Left cardiac atrium (tissue), 4 donors: Measurements from ENCODE around the gene DRAM1. TPM values are rescaled to one million over a fixed set of nuclear protein-coding genes. Genes with fewer than 3 reads are reported as not detected.

Experiments
- ATAC-seq, 2 donors: fragments of 200-7000 bp; cut with Tn5 transposase; one replicate each; pipeline ENCODE4 v1.9.1; 2020; ENCODE audit warnings: mild to moderate bottlenecking in 2 of 2, moderate library complexity in 2 of 2
- DNase-seq: peaks from one replicate; pipeline ENCODE4 v3.0.0-alpha.2; 2020
- intact Hi-C, 2 donors: fragments of 100-400 bp; cut with DNase I; formaldehyde crosslinking; loops; one replicate each; pipeline versions ENCODE4 v1.14.1 to v1.15.1; 2022 to 2023
- long read RNA-seq: library from polyadenylated mRNA; unstranded; transcript quantifications from one replicate; pipeline ENCODE4 v2.0.0, GENCODE V29; 2021
- total RNA-seq, 2 donors: library from RNA; stranded (reverse); fragmentation: NEBNext Ultra II Directional; extraction: Animal tissue kit (Norgen Biotek cat#: 25700); gene quantifications; one replicate each; pipeline ENCODE4 v1.2.1, GENCODE V29; 2021
- donor health status: DM: no; HTN: yes; CAD: no.
- donor health status: DM: no; HTN: yes; CAD: no; lungs with severe emphysema.
- donor health status: DM: yes; HTN: yes; CAD: no.
- donor health status: Dilated cardiomyopathy.

DRAM1 gene
- 10 to 100 TPM in 1 of 2 donors, 1 to 10 TPM in 1; 9.4 to 14.2 TPM for total RNA-seq
- long read RNA-seq, transcript DRAM1-201 (7 exons, 3,519 nt): major isoform, 7 of 13 reads
- long read RNA-seq, partial matches to known transcripts: 0 of 13 reads
- long read RNA-seq, other reads (novel, unspliced or antisense): 6 of 13 reads

GRCh38 chr12:101876861-101877805 is at the start of gene DRAM1:
Gene DRAM1, plus strand, starts transcription at chr12:101877580. Its CDS starts 210 bp downstream, at chr12:101877790.
- ATAC-seq (peak; percentile 93 to 98), DNase-seq (peak; percentile 94)
- intact Hi-C loops: no loop called here

- no peak for ATAC-seq
- no peak for DNase-seq
- intact Hi-C loops: no loop called here
These were observed 48.8 kb upstream of the DRAM1 start for GRCh38 chr12:101828463-101829196.

- DNase-seq (no peak), ATAC-seq (peak in 1 of 2 donors; percentile 3)
- intact Hi-C loops: loop anchor here (2.0 to 5.0 kb wide), 3 partner anchors 57 to 418 kb away; no protein-coding TSS in a partner anchor
These were observed 47.6 kb upstream of the DRAM1 start for GRCh38 chr12:101829639-101830366.

GRCh38 chr12:101830367-101831325 is 46.7 kb upstream of the DRAM1 start, which contains the start of gene GNPTAB:
Gene GNPTAB, minus strand, starts transcription at chr12:101830959. Its CDS starts 284 bp downstream, at chr12:101830675.
- intact Hi-C loops: loop anchor here (2.0 to 5.0 kb wide), 3 partner anchors 58 to 418 kb away; no protein-coding TSS in a partner anchor
- peak; percentile 97 for ATAC-seq
- peak; percentile 95 for DNase-seq

- ATAC-seq: no peak
- no peak for DNase-seq
- intact Hi-C loops: loop anchor here (5.0 kb wide), 2 partner anchors 60 to 420 kb away; no protein-coding TSS in a partner anchor
These were observed 45.4 kb upstream of the DRAM1 start for GRCh38 chr12:101832030-101832429.

- intact Hi-C loops: no loop called here
- DNase-seq (no peak), ATAC-seq (no peak)
These were observed 38.6 kb upstream of the DRAM1 start for GRCh38 chr12:101838628-101839323.

GRCh38 chr12:101839324-101840283 is 37.8 kb upstream of the DRAM1 start:
- ATAC-seq: peak; percentile 59 to 73
- peak; percentile 55 for DNase-seq
- intact Hi-C loops: loop anchor here in 1 of 2 donors (2.0 kb wide), 1 partner anchor 67 kb away; no protein-coding TSS in a partner anchor

- ATAC-seq (no peak), DNase-seq (no peak)
- intact Hi-C loops: loop anchor here in 1 of 2 donors (2.0 kb wide), 1 partner anchor 68 kb away; no protein-coding TSS in a partner anchor
These were observed 36.3 kb upstream of the DRAM1 start for GRCh38 chr12:101841069-101841468.

GRCh38 chr12:101845137-101845711 is 32.2 kb upstream of the DRAM1 start:
- ATAC-seq (no peak), DNase-seq (no peak)
- intact Hi-C loops: no loop called here

GRCh38 chr12:101847325-101847724 is 30.1 kb upstream of the DRAM1 start:
- intact Hi-C loops: no loop called here
- ATAC-seq (no peak), DNase-seq (no peak)

GRCh38 chr12:101850199-101850598 is 27.2 kb upstream of the DRAM1 start:
- DNase-seq (no peak), ATAC-seq (no peak)
- intact Hi-C loops: no loop called here

- intact Hi-C loops: no loop called here
These were observed 24.4 kb upstream of the DRAM1 start for GRCh38 chr12:101852998-101853397.

GRCh38 chr12:101854747-101855146 is 22.6 kb upstream of the DRAM1 start:
- no peak for DNase-seq
- intact Hi-C loops: no loop called here
- ATAC-seq: no peak

More at GRCh38 chr12:101852998-101853397, 24.4 kb upstream of the DRAM1 start:
- DNase-seq (no peak), ATAC-seq (no peak)

GRCh38 chr12:101855364-101855884 is 22.0 kb upstream of the DRAM1 start:
- ATAC-seq: no peak
- intact Hi-C loops: no loop called here
- DNase-seq: no peak

GRCh38 chr12:101855976-101856375 is 21.4 kb upstream of the DRAM1 start:
- intact Hi-C loops: no loop called here
- ATAC-seq (no peak), DNase-seq (no peak)
